K562 (cell line): ENCODE measurements around the gene RNF13. TPM values are rescaled to one million over a fixed set of nuclear protein-coding genes. Genes with fewer than 3 reads are reported as not detected.
"Not testable (repeated sequence)": the region's sequence is repeated elsewhere in the genome, so short reads cannot be mapped to it uniquely, and the experiment has no call there.

Experiments
- ATAC-seq: fragments of 200-7000 bp; cut with Tn5 transposase; 3 replicates; pipeline ENCODE4 v1.9.1; 2020; ENCODE audit warnings: moderate library complexity
- BruUV-seq: library from RNA; stranded (reverse); fragments of 400-500 nt; replicated peaks from 2 replicates; lab custom pipeline; 2021; lab: Mats Ljungman, UMichigan
- CTCF ChIA-PET: fragments of 300-600 bp; formaldehyde crosslinking; extraction: SDS; loops from one replicate; lab custom pipeline; 2021; ENCODE audit warnings: low intra/inter-chr PET ratio; lab: Yijun Ruan, JAX
- POLR2A ChIA-PET: fragments of 300-600, 350-650 bp; sonication (Branson Sonifier 250); formaldehyde crosslinking; extraction: SDS; loops from one replicate; lab custom pipeline; 2021; ENCODE audit warnings: antibody characterized with exemption, inconsistent platforms; lab: Yijun Ruan, JAX
- DNase-seq, 4 experiments: peaks; one replicate each; pipeline versions ENCODE4 v3.0.0 to v3.0.0-alpha.2; 2011 to 2018; ENCODE audit warnings: low spot score in 3 of 4, mixed read lengths in 3 of 4; ENCODE audit errors: extremely low read depth in 1 of 4
- FAIRE-seq: peaks from 2 replicates; lab custom pipeline; 2011; peaks lifted over from hg19 to GRCh38; lab: Jason Lieb, UNC
- H2AFZ ChIP-seq: 2 replicates; pipeline ENCODE4 v1.6.0; 2011; ENCODE audit warnings: low read depth, low read length, control low read depth, inconsistent platforms
- H3K27ac ChIP-seq: fragments of 200-600 bp; 3 replicates; pipeline ENCODE4 v1.8.0; 2011; ENCODE audit warnings: low read depth, mild to moderate bottlenecking, control low read depth, inconsistent platforms, low read length, moderate library complexity, mixed read lengths; ENCODE audit errors: extremely low read depth
- H3K27me3 ChIP-seq, 2 experiments: fragments of 300-600 bp in 1 of 2; 2 replicates in 1 of 2; 3 replicates in 1 of 2; pipeline versions ENCODE4 v1.6.0 to v1.8.0; 2011; ENCODE audit warnings: inconsistent platforms in 2 of 2, low read length in 2 of 2, mild to moderate bottlenecking in 1 of 2, mixed read lengths in 1 of 2, moderate library complexity in 1 of 2; ENCODE audit not compliant: control insufficient read depth in 2 of 2, insufficient read depth in 2 of 2
- H3K36me3 ChIP-seq: fragments of 300-600 bp; 3 replicates; pipeline ENCODE4 v1.8.0; 2011; ENCODE audit warnings: mild to moderate bottlenecking, low read length, inconsistent platforms; ENCODE audit not compliant: control insufficient read depth, insufficient read depth
- H3K4me1 ChIP-seq, 2 experiments: fragments of 200-600 bp in 1 of 2; replicated peaks in 1 of 2; 2 replicates in 1 of 2; 3 replicates in 1 of 2; pipeline versions ENCODE4 v1.5.1 to v1.8.0; 2011; ENCODE audit warnings: inconsistent platforms in 2 of 2, low read length in 2 of 2, mild to moderate bottlenecking in 1 of 2, mixed read lengths in 1 of 2, moderate library complexity in 1 of 2; ENCODE audit not compliant: control insufficient read depth in 2 of 2, insufficient read depth in 2 of 2
- H3K4me2 ChIP-seq: 2 replicates; pipeline ENCODE4 v1.6.1; 2011; ENCODE audit warnings: low read length, control low read depth, inconsistent platforms, mixed read lengths; ENCODE audit not compliant: insufficient read depth
- H3K4me3 ChIP-seq: fragments of 200-600 bp; sonication (generic), shearing (Covaris generic); 2 replicates; pipeline ENCODE4 v1.5.1; 2016; ENCODE audit warnings: control low read depth, inconsistent platforms
- H3K79me2 ChIP-seq: fragments of 200-600 bp; 3 replicates; pipeline ENCODE4 v1.8.0; 2011; ENCODE audit warnings: low read length, inconsistent platforms; ENCODE audit not compliant: control insufficient read depth, insufficient read depth
- H3K9ac ChIP-seq, 2 experiments: 2 replicates each; pipeline versions ENCODE4 v1.6.0 to v1.6.1; 2011; ENCODE audit warnings: low read depth in 2 of 2, low read length in 2 of 2, control low read depth in 1 of 2, inconsistent platforms in 1 of 2, mild to moderate bottlenecking in 1 of 2, mixed read lengths in 1 of 2; ENCODE audit not compliant: insufficient read depth in 1 of 2
- H3K9me1 ChIP-seq: one replicate; pipeline ENCODE4 v1.6.0; 2011; ENCODE audit warnings: inconsistent platforms, mild to moderate bottlenecking, low read length, moderate library complexity; ENCODE audit not compliant: control insufficient read depth, insufficient read depth
- H3K9me3 ChIP-seq: replicated peaks from 2 replicates; pipeline ENCODE4 v1.5.1; 2011; ENCODE audit warnings: low read depth, low read length, inconsistent platforms; ENCODE audit not compliant: control insufficient read depth, insufficient read depth
- H4K20me1 ChIP-seq: replicated peaks from 2 replicates; pipeline ENCODE4 v1.6.1; 2011; ENCODE audit warnings: low read length, inconsistent platforms, mixed read lengths; ENCODE audit not compliant: control insufficient read depth, insufficient read depth
- ASH1L ChIP-seq: fragments of 450-650 bp; IDR thresholded peaks from 2 replicates; pipeline ENCODE4 v1.6.1; 2018; ENCODE audit warnings: borderline replicate concordance, mild to moderate bottlenecking, low read depth; ENCODE audit not compliant: partially characterized antibody
- BRD9 ChIP-seq: fragments of 450-650 bp; IDR thresholded peaks from 2 replicates; pipeline ENCODE4 v1.6.1; 2018; ENCODE audit warnings: low read depth; ENCODE audit not compliant: partially characterized antibody
- CTCFL ChIP-seq: IDR thresholded peaks from 2 replicates; pipeline ENCODE4 v1.6.1; 2011; ENCODE audit warnings: borderline replicate concordance, low read depth, mild to moderate bottlenecking, moderate library complexity, low read length; ENCODE audit not compliant: insufficient read depth, poor library complexity, severe bottlenecking
- DNMT1 ChIP-seq: fragments of 450-650 bp; IDR thresholded peaks from 2 replicates; pipeline ENCODE4 v1.6.1; 2016; ENCODE audit warnings: antibody characterized with exemption, mild to moderate bottlenecking
- RAD51 ChIP-seq: fragments of 450-650 bp; IDR thresholded peaks from 2 replicates; pipeline ENCODE4 v1.7.1; 2016; ENCODE audit warnings: low read depth, mild to moderate bottlenecking, borderline replicate concordance
- SMARCA5 ChIP-seq: fragments of 450-650 bp; IDR thresholded peaks from 2 replicates; pipeline ENCODE4 v1.6.1; 2016
- SRSF1 ChIP-seq: fragments of 200-400 bp; formaldehyde crosslinking; IDR thresholded peaks from 2 replicates; pipeline ENCODE4 v1.6.1; 2017; ENCODE audit warnings: mild to moderate bottlenecking, low read depth, low read length, moderate library complexity
- TFAM ChIP-seq: fragments of 250-450 bp; sonication (Bioruptor Pico); conservative IDR thresholded peaks from 2 replicates; pipeline ENCODE4 v1.5.0; 2021; ENCODE audit warnings: mild to moderate bottlenecking, moderate library complexity
- USF2 ChIP-seq: sonication (generic); formaldehyde crosslinking; IDR thresholded peaks from 2 replicates; pipeline ENCODE4 v1.5.0; 2020; ENCODE audit warnings: missing genetic modification reagents
- ZBTB17 ChIP-seq: fragments of 450-650 bp; formaldehyde crosslinking; IDR thresholded peaks from 2 replicates; pipeline ENCODE4 v1.4.0; 2020; ENCODE audit warnings: mild to moderate bottlenecking
- ZC3H11A ChIP-seq: IDR thresholded peaks from 2 replicates; pipeline ENCODE4 v1.6.1; 2012; ENCODE audit warnings: low read depth, low read length, improper control_type of control experiment
- ZNF197 ChIP-seq: fragments of 200-800 bp; sonication (Bioruptor generic); IDR thresholded peaks from 2 replicates; pipeline ENCODE4 v1.6.1; 2016; ENCODE audit warnings: low read depth, missing genetic modification characterization, missing compliant biosample characterization
- ZNF212 ChIP-seq: fragments of 450-650 bp; formaldehyde crosslinking; IDR thresholded peaks from 2 replicates; pipeline ENCODE4 v1.4.0; 2020; ENCODE audit warnings: mild to moderate bottlenecking
- ZNF785 ChIP-seq: fragments of 250-450 bp; sonication (Bioruptor Pico); IDR thresholded peaks from 2 replicates; pipeline ENCODE4 v1.4.0; 2020; ENCODE audit warnings: mild to moderate bottlenecking
- WGBS: fragments of 100-300 bp; shearing (Covaris generic); methylation state at CpG from one replicate; pipeline ENCODE4 v1.1.6; 2016; ENCODE audit warnings: low coverage, mixed read lengths; ENCODE audit not compliant: insufficient coverage; ENCODE audit errors: missing lambda C conversion rate; 5-methylcytosine and 5-hydroxymethylcytosine counted together
- in situ Hi-C: fragments of 300-500 bp; cut with MboI; formaldehyde crosslinking; loops from 4 replicates; pipeline ENCODE4 v1.15.0; 2018; ENCODE audit warnings: inconsistent platforms, mixed read lengths
- intact Hi-C: fragments of 100-400 bp; cut with micrococcal nuclease; formaldehyde crosslinking; loops from 2 replicates; pipeline ENCODE4 v1.14.2; 2022
- polyA plus RNA-seq, 8 experiments: library from polyadenylated mRNA; depleted of rRNA in 4 of 8; stranded (reverse) in 5 of 8; unstranded in 3 of 8; fragments of >200 nt; fragmentation: Nextera tagmentation in 2 of 8; fragmentation: Illumina TruSeq in 1 of 8; extraction: Ambion mirVana in 2 of 8; extraction: Trizol in 1 of 8; gene quantifications; 2 replicates each; pipeline versions ENCODE4 v1.2.1 to v1.2.3, GENCODE V29; 2011 to 2014; ENCODE audit warnings: inconsistent platforms in 1 of 8, missing spikeins in 1 of 8
- total RNA-seq, 7 experiments: library from RNA; depleted of rRNA in 6 of 7; stranded (reverse); fragments of >200 nt in 6 of 7; fragmentation: Illumina TruSeq in 2 of 7; extraction: Trizol in 2 of 7; gene quantifications; 2 replicates each; pipeline versions ENCODE4 v1.2.1 to v1.2.3, GENCODE V29; 2011 to 2021; ENCODE audit warnings: low replicate concordance in 1 of 7
- TF ChIP-seq, protein P1 (sequence below): sonication (generic); formaldehyde crosslinking; IDR thresholded peaks from 2 replicates; pipeline ENCODE4 v1.8.0; 2022; ENCODE audit warnings: mild to moderate bottlenecking, low read depth, missing genetic modification reagents

Gene RNF13
- total and polyA plus RNA-seq, 9 of the 15 experiments (the other 6 are each of a cell fraction or from before 2014, with no cell fraction given): 12.7 to 35.8 (median 18.9) TPM

DNA sequence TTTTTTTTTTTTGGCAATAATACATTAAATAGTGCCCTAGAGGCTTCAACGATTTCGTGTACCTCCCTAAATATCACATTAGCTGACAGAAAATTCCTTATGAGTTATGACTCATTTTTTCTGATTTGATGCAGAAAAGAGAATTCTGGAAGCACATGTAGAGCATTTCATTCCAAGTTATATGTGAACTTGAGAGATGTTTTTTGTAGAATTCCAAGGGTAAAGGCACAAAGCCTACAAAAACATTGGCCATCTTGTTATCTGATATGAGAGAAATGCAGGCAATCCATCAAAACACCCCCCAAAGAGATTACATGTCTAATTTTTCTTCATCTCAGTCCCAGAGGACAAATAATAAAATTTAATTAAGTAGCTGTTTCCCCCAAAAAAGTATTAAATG lies 164.4 kb downstream of the RNF13 start:
- CTCF ChIA-PET: no interaction called here
- in situ Hi-C loops: loop anchor here (10.0 kb wide), 1 partner anchor 237 kb away; no protein-coding TSS in a partner anchor
- Histone ChIP-seq H3K4me1 (no peaks in the 10 kb centered on the region), H3K9me3 (no peaks in the 10 kb centered on the region), H3K9me1 (no peaks in the 10 kb centered on the region), H3K36me3 (no peaks in the 10 kb centered on the region), H3K27me3 (no peaks in the 10 kb centered on the region), H3K27ac (no peak overlapping the region), H3K4me3 (no peak overlapping the region), H3K4me2 (no peak overlapping the region), H3K9ac (no peak overlapping the region), H4K20me1 (no peaks in the 10 kb centered on the region), H2AFZ (no peak overlapping the region), H3K79me2 (no peaks in the 10 kb centered on the region)
- no peak for ATAC-seq
- no TSS peak for BruUV-seq
- intact Hi-C loops: no loop called here
- TF ChIP-seq ZC3H11A: no peak
- no peak for TF ChIP-seq DNMT1
- TF ChIP-seq, protein P1, sequence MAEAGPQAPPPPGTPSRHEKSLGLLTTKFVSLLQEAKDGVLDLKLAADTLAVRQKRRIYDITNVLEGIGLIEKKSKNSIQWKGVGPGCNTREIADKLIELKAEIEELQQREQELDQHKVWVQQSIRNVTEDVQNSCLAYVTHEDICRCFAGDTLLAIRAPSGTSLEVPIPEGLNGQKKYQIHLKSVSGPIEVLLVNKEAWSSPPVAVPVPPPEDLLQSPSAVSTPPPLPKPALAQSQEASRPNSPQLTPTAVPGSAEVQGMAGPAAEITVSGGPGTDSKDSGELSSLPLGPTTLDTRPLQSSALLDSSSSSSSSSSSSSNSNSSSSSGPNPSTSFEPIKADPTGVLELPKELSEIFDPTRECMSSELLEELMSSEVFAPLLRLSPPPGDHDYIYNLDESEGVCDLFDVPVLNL: no peak
- TF ChIP-seq TFAM: no peak
- TF ChIP-seq RAD51: no peak
- TF ChIP-seq ZNF212 (CRISPR knock-in tag): no peak
- TF ChIP-seq ZNF197: no peak
- TF ChIP-seq SMARCA5: no peak
- no peak for TF ChIP-seq ZBTB17 (CRISPR knock-in tag)
- TF ChIP-seq BRD9: no peak
- no peak for TF ChIP-seq ZNF785 (CRISPR knock-in tag)
- no peak for TF ChIP-seq USF2 (CRISPR knock-in tag)
- no peak for TF ChIP-seq SRSF1
- TF ChIP-seq ASH1L: no peak
- TF ChIP-seq CTCFL: no peak
- WGBS: 0% methylated on average over 2 of the region's 2 CpGs
- no peak for DNase-seq
- no peak for FAIRE-seq
- POLR2A ChIA-PET: interaction anchor here (0.6 kb wide), 1 partner anchor 9 kb away, joined by 3 read pairs; no protein-coding TSS in a partner anchor

DNA sequence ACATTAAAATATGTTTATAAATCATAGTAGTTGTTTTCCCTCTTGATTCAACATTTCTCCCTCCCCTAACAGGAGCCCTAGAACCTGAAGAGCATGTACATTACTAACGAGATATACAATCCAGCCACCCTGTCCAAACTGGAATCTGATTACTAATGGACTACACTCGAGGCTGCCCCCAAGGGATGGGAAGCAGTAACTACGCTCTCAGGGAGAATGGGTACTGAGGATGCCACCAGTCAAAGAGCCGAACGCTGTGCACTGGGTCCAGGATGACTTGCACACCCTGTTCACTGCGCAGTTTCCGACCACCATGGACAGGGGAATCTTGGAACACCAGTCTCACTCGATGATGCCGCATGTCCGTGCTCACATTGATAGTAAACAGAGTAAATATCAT lies 169.0 kb downstream of the RNF13 start:
- H3K9me1 ChIP-seq, H3K9ac ChIP-seq, H2AFZ ChIP-seq, H3K27me3 ChIP-seq, H3K4me2 ChIP-seq, POLR2A ChIA-PET, CTCF ChIA-PET, BruUV-seq, H3K79me2 ChIP-seq, H3K27ac ChIP-seq, in situ Hi-C loops, intact Hi-C loops, H4K20me1 ChIP-seq, H3K9me3 ChIP-seq, H3K4me3 ChIP-seq, DNase-seq, H3K4me1 ChIP-seq, H3K36me3 ChIP-seq: not testable (repeated sequence)
- peak; percentile 98 for FAIRE-seq
- WGBS: 15% methylated on average over 2 of the region's 10 CpGs
- peak; percentile 99 for ATAC-seq
